Spleen (tissue), 11 donors: ENCODE results near the gene CLEC18B. TPM values are rescaled to one million over a fixed set of nuclear protein-coding genes. Genes with fewer than 3 reads are reported as not detected.

ENCODE experiments used
- polyA plus RNA-seq, 3 donors: library from polyadenylated mRNA; stranded (reverse); fragments of 200-250 nt; gene quantifications; one replicate each; pipeline ENCODE4 v1.2.1, GENCODE V29; 2013
- small RNA-seq, 4 donors: library from RNA; depleted of rRNA; stranded (forward); fragments of <200 nt; gene quantifications; one replicate each; pipeline ENCODE3, GENCODE V24; 2016
- total RNA-seq, 7 donors: library from RNA; depleted of rRNA in 3 of 7; stranded (reverse); fragments of >200 nt in 3 of 7; fragmentation: NEBNext Ultra II Directional in 4 of 7; extraction: Animal tissue kit (Norgen Biotek cat#: 25700) in 4 of 7; gene quantifications; one replicate each; pipeline versions ENCODE4 v1.1.0 to v1.2.1, GENCODE V29; 2016 to 2021
- donor health status: healthy with polysubstance abuse.
- donor health status: DM: no; HTN: no; CAD: no; lungs with moderate emphysema.
- donor health status: DM: no; HTN: no; CAD: no.
- donor health status: Bipolar disorder and iron deficiency.
- donor health status: healthy.
- donor health status: DM: no; HTN: no; CAD: no.
- donor health status: DM: yes; HTN: yes; CAD: no.

Gene CLEC18B
- total and polyA plus RNA-seq, 10 donors: 0.83 to 2.1 (median 1.1) TPM; not detected in 3

Small RNAs within 50 kb of the gene (small RNA-seq; reads per million reads assigned to genes)
- gene AC009053.4: 0 reads per million in 4 donors
- gene RF00019: 0 reads per million in 4 donors
- gene RNU6-237P: 0 reads per million in 4 donors

Other genes starting within 250 kb of the CLEC18B start
- 10 to 100 TPM; 41.2 to 61.1 (median 58.6) TPM for gene PSMD7, start 124.7 kb downstream of the CLEC18B start, total RNA-seq
- 10 to 100 TPM; 40.5 to 50.6 (median 42.9) TPM for gene PSMD7, start 124.7 kb downstream of the CLEC18B start, polyA plus RNA-seq
- 1 to 10 TPM in 4 of 7 donors, under 1 TPM in 1, not detected in 2; 0.57 to 8.6 (median 6.7) TPM for gene NPIPB15, start 45.2 kb downstream of the CLEC18B start, total RNA-seq
- 10 to 100 TPM in 1 of 3 donors, 1 to 10 TPM in 2; 9.2 to 33.7 (median 9.4) TPM for gene NPIPB15, start 45.2 kb downstream of the CLEC18B start, polyA plus RNA-seq
- 100 to 1,000 TPM in 5 of 7 donors, 10 to 100 TPM in 2; 81.1 to 124 (median 110) TPM for gene GLG1, start 185.6 kb upstream of the CLEC18B start, total RNA-seq
- 10 to 100 TPM; 14.6 to 22.5 (median 15.3) TPM for gene GLG1, start 185.6 kb upstream of the CLEC18B start, polyA plus RNA-seq
- gene RFWD3, start 245.4 kb upstream of the CLEC18B start, total RNA-seq: 10 to 100 TPM; 20.3 to 40.6 (median 32.5) TPM
- gene RFWD3, start 245.4 kb upstream of the CLEC18B start, polyA plus RNA-seq: 10 to 100 TPM in 1 of 3 donors, 1 to 10 TPM in 2; 4.6 to 10.4 (median 5.1) TPM